ENCODE results near the gene GIGYF2. TPM values are rescaled to one million over a fixed set of nuclear protein-coding genes. Genes with fewer than 3 reads are reported as not detected.

The GIGYF2 gene
- total RNA-seq, 2 experiments from 2014 or later = 52.5 to 55.5 TPM

- no peak for ATAC-seq (ENCODE audit: poor library complexity)
- no peaks in the 10 kb centered on the region for H3K36me3 Mint-ChIP-seq (ENCODE audit: low read depth)
- CTCF ChIA-PET = no interaction called here
These were observed 173.1 kb downstream of the GIGYF2 start, which contains the start of gene SNORC for GRCh38 chr2:232870018-232870765. Gene SNORC, plus strand, starts transcription at chr2:232870264. Its CDS starts 78 bp downstream, at chr2:232870342.

DNA sequence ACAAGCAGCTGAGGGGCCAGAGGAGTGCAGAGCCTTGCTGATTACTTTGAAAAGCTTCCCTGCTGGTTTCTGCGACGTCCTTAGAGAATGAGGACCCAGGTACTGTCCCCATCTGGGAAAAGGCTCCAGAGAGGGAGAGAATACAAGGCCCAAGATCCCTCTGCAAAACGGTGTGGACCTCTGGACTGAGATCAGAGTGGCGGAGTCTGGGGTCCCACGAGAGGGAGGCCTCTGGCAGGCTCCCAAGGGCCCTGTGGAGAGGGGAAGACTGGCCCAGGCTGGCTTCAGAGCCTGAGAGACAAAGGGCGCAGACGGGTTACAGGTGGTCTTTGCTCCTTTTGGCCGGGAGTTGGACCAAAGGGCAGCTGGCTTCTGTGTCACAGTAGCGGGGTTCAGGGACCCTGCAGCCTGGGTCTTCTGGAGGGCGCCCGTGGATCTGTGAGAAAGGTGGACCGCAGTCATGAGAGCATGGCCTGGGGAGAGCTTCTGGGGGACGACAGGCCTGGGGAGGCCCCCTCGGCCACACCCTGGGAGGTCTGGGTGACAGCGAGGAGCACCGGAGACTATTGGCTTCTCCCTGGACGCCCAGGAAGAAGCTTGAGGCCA is 173.7 kb downstream of the GIGYF2 start:
- intact Hi-C loops (cut with DNase I, micrococcal nuclease) = no loop called here
- ATAC-seq (ENCODE audit: poor library complexity) (no peak), DNase-seq (no peak)
- no peaks in the 10 kb centered on the region for H3K36me3 ChIP-seq (ENCODE audit: insufficient read depth, low read length)
- Mint-ChIP-seq H3K36me3 (ENCODE audit: low read depth) (no peaks in the 10 kb centered on the region), H3K27ac (no peak overlapping the region), H3K4me1 (ENCODE audit: low read depth) (peaks cover 9% of the 10 kb centered on the region), H3K27me3 (peaks cover 16% of the 10 kb centered on the region), H3K4me3 (no peak overlapping the region), H3K9me3 (no peaks in the 10 kb centered on the region)
- CTCF ChIA-PET = no interaction called here
- TF ChIP-seq, protein P1, sequence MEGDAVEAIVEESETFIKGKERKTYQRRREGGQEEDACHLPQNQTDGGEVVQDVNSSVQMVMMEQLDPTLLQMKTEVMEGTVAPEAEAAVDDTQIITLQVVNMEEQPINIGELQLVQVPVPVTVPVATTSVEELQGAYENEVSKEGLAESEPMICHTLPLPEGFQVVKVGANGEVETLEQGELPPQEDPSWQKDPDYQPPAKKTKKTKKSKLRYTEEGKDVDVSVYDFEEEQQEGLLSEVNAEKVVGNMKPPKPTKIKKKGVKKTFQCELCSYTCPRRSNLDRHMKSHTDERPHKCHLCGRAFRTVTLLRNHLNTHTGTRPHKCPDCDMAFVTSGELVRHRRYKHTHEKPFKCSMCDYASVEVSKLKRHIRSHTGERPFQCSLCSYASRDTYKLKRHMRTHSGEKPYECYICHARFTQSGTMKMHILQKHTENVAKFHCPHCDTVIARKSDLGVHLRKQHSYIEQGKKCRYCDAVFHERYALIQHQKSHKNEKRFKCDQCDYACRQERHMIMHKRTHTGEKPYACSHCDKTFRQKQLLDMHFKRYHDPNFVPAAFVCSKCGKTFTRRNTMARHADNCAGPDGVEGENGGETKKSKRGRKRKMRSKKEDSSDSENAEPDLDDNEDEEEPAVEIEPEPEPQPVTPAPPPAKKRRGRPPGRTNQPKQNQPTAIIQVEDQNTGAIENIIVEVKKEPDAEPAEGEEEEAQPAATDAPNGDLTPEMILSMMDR (IDR thresholded peaks at IDR 0.05) = no peak
- no peak overlapping the region for H3K27ac ChIP-seq (ENCODE audit: low read depth in 1 of 2, low read length in 2 of 2)
- peaks cover 15 to 20% of the 10 kb centered on the region in 2 experiments for H3K27me3 ChIP-seq (ENCODE audit: control insufficient read depth in 1 of 2, insufficient read depth in 2 of 2, low read length in 2 of 2)
- H3K9me3 ChIP-seq (ENCODE audit: control insufficient read depth in 1 of 2, insufficient read depth in 1 of 2, low read length in 2 of 2) = no peaks in the 10 kb centered on the region
- H3K4me1 ChIP-seq (ENCODE audit: insufficient read depth, low read length) = peaks cover 5% of the 10 kb centered on the region
- POLR2A ChIA-PET = no interaction called here
- H3K4me3 ChIP-seq (ENCODE audit: low read length) = no peak overlapping the region

More at GRCh38 chr2:232870018-232870765, 173.1 kb downstream of the GIGYF2 start, which contains the start of gene SNORC:
- H3K27ac ChIP-seq (ENCODE audit: low read depth in 1 of 2, low read length in 2 of 2) = no peak within 1 kb of the TSS
- no peak within 1 kb of the TSS for H3K27ac Mint-ChIP-seq
- no peaks in the 10 kb centered on the region for H3K4me1 ChIP-seq (ENCODE audit: insufficient read depth, low read length)
- H3K36me3 ChIP-seq (ENCODE audit: insufficient read depth, low read length) = no peaks in the 10 kb centered on the region
- no peaks in the 10 kb centered on the region for H3K9me3 ChIP-seq (ENCODE audit: control insufficient read depth in 1 of 2, insufficient read depth in 1 of 2, low read length in 2 of 2)
- TF ChIP-seq, protein P1 (IDR thresholded peaks at IDR 0.05) = no peak
- peaks cover 3% of the 10 kb centered on the region for H3K4me1 Mint-ChIP-seq (ENCODE audit: low read depth)
- H3K27me3 Mint-ChIP-seq = peaks cover 10% of the 10 kb centered on the region
- intact Hi-C loops (cut with DNase I, micrococcal nuclease) = no loop called here
- POLR2A ChIA-PET = interaction anchor here (0.5 kb wide), 1 partner anchor 10 kb away, joined by 3 read pairs; no protein-coding TSS in a partner anchor
- H3K27me3 ChIP-seq (ENCODE audit: control insufficient read depth in 1 of 2, insufficient read depth in 2 of 2, low read length in 2 of 2) = peaks cover 11 to 13% of the 10 kb centered on the region in 2 experiments
- no peak within 1 kb of the TSS for H3K4me3 ChIP-seq (ENCODE audit: low read length)
- H3K4me3 Mint-ChIP-seq = no peak within 1 kb of the TSS
- H3K9me3 Mint-ChIP-seq = no peaks in the 10 kb centered on the region
- no peak for DNase-seq

GRCh38 chr2:232871418-232871834 is 174.3 kb downstream of the GIGYF2 start:
- no peak for DNase-seq
- intact Hi-C loops (cut with DNase I, micrococcal nuclease) = no loop called here
- Mint-ChIP-seq H3K4me1 (ENCODE audit: low read depth) (peaks cover 9% of the 10 kb centered on the region), H3K27ac (no peak overlapping the region), H3K9me3 (no peaks in the 10 kb centered on the region), H3K27me3 (peaks cover 16% of the 10 kb centered on the region), H3K4me3 (no peak overlapping the region), H3K36me3 (ENCODE audit: low read depth) (no peaks in the 10 kb centered on the region)
- peaks cover 15 to 20% of the 10 kb centered on the region in 2 experiments for H3K27me3 ChIP-seq (ENCODE audit: control insufficient read depth in 1 of 2, insufficient read depth in 2 of 2, low read length in 2 of 2)
- TF ChIP-seq, protein P1 (IDR thresholded peaks at IDR 0.05) = no peak
- H3K27ac ChIP-seq (ENCODE audit: low read depth in 1 of 2, low read length in 2 of 2) = no peak overlapping the region
- ChIA-PET POLR2A (no interaction called here), CTCF (no interaction called here)
- H3K4me3 ChIP-seq (ENCODE audit: low read length) = no peak overlapping the region
- no peaks in the 10 kb centered on the region for H3K36me3 ChIP-seq (ENCODE audit: insufficient read depth, low read length)
- no peaks in the 10 kb centered on the region for H3K9me3 ChIP-seq (ENCODE audit: control insufficient read depth in 1 of 2, insufficient read depth in 1 of 2, low read length in 2 of 2)
- no peak for ATAC-seq (ENCODE audit: poor library complexity)
- H3K4me1 ChIP-seq (ENCODE audit: insufficient read depth, low read length) = peaks cover 5% of the 10 kb centered on the region

Data from CD4-positive, alpha-beta T cell (primary cell).